Measurements from ENCODE around the gene RCL1. TPM values are rescaled to one million over a fixed set of nuclear protein-coding genes. Genes with fewer than 3 reads are reported as not detected.

Gene RCL1
- total RNA-seq, 1 experiment from 2014 or later: 52.2 TPM

GRCh38 chr9:4815381-4815956, 22.7 kb downstream of the RCL1 start:
- no peak for TF ChIP-seq EZH2phosphoT487 (IDR thresholded peaks at IDR 0.05; ENCODE audit: borderline replicate concordance, low read length)
- TF ChIP-seq CTCF (conservative IDR thresholded peaks at IDR 0.05; ENCODE audit: low read depth, low read length): no peak
- no peak for TF ChIP-seq EZH2 (IDR thresholded peaks at IDR 0.05; ENCODE audit: low read length, unreplicated experiment)
- H3K36me3 ChIP-seq (ENCODE audit: low read depth, low read length): no peaks in the 10 kb centered on the region
- no peaks in the 10 kb centered on the region for H3K27me3 ChIP-seq (ENCODE audit: low read length)
- CTCF ChIA-PET: interaction anchor here (0.7 kb wide), 1 partner anchor 43 kb away, joined by 5 read pairs; no protein-coding TSS in a partner anchor
- no peak overlapping the region for H3K9ac ChIP-seq (ENCODE audit: low read length)
- H3K4me3 ChIP-seq (ENCODE audit: low read length): no peak overlapping the region
- H2AFZ ChIP-seq (ENCODE audit: low read length): no peak overlapping the region
- DNase-seq (no peak), ATAC-seq (no peak)
- no peaks in the 10 kb centered on the region for H3F3A ChIP-seq (ENCODE audit: low read length, unreplicated experiment)
- POLR2A ChIA-PET (ENCODE audit: unreplicated experiment): no interaction called here
- H3K27ac ChIP-seq (ENCODE audit: low read length): no peak overlapping the region
- peaks cover 93% of the 10 kb centered on the region for H3K79me2 ChIP-seq (ENCODE audit: low read length)
- peaks cover 8% of the 10 kb centered on the region for H3K4me1 ChIP-seq (ENCODE audit: insufficient read depth, low read length)
- no peak overlapping the region for H3K4me2 ChIP-seq (ENCODE audit: low read length)
- H4K20me1 ChIP-seq (ENCODE audit: low read length): peaks cover 16% of the 10 kb centered on the region; the same call in 1 of the 2 replicates
- H3K9me3 ChIP-seq (ENCODE audit: low read length): no peaks in the 10 kb centered on the region
- no peaks in the 10 kb centered on the region for H3K9me2 ChIP-seq (replicated peaks; ENCODE audit: low read length)
- intact Hi-C loops (cut with micrococcal nuclease): no loop called here
- BruUV-seq (replicated peaks): no TSS peak

GRCh38 chr9:4820168-4820567, 27.4 kb downstream of the RCL1 start:
- H3K9me3 ChIP-seq (ENCODE audit: low read length): no peaks in the 10 kb centered on the region
- no peak overlapping the region for H3K9ac ChIP-seq (ENCODE audit: low read length)
- DNase-seq: no peak
- POLR2A ChIA-PET (ENCODE audit: unreplicated experiment): no interaction called here
- no peaks in the 10 kb centered on the region for H3K36me3 ChIP-seq (ENCODE audit: low read depth, low read length)
- H4K20me1 ChIP-seq (ENCODE audit: low read length): peaks cover 6% of the 10 kb centered on the region; the same call in 1 of the 2 replicates
- no peak overlapping the region for H3K27ac ChIP-seq (ENCODE audit: low read length)
- no TSS peak for BruUV-seq (replicated peaks)
- TF ChIP-seq EZH2phosphoT487 (IDR thresholded peaks at IDR 0.05; ENCODE audit: borderline replicate concordance, low read length) (no peak), EZH2 (IDR thresholded peaks at IDR 0.05; ENCODE audit: low read length, unreplicated experiment) (no peak), CTCF (conservative IDR thresholded peaks at IDR 0.05; ENCODE audit: low read depth, low read length) (no peak)
- H3K79me2 ChIP-seq (ENCODE audit: low read length): peaks cover 96% of the 10 kb centered on the region
- no peak for ATAC-seq
- intact Hi-C loops (cut with micrococcal nuclease): no loop called here
- H3K4me2 ChIP-seq (ENCODE audit: low read length): no peak overlapping the region
- no peaks in the 10 kb centered on the region for H3K27me3 ChIP-seq (ENCODE audit: low read length)
- H3K4me1 ChIP-seq (ENCODE audit: insufficient read depth, low read length): peaks cover 2% of the 10 kb centered on the region
- no peaks in the 10 kb centered on the region for H3K9me2 ChIP-seq (replicated peaks; ENCODE audit: low read length)
- no peaks in the 10 kb centered on the region for H3F3A ChIP-seq (ENCODE audit: low read length, unreplicated experiment)
- H3K4me3 ChIP-seq (ENCODE audit: low read length): no peak overlapping the region
- CTCF ChIA-PET: no interaction called here
- H2AFZ ChIP-seq (ENCODE audit: low read length): no peak overlapping the region

- DNase-seq (no peak), ATAC-seq (no peak)
- POLR2A ChIA-PET (ENCODE audit: unreplicated experiment): no interaction called here
- no peaks in the 10 kb centered on the region for H3K4me1 ChIP-seq (ENCODE audit: insufficient read depth, low read length)
- H2AFZ ChIP-seq (ENCODE audit: low read length): no peak overlapping the region
- H3K27ac ChIP-seq (ENCODE audit: low read length): no peak overlapping the region
- H3K9me2 ChIP-seq (replicated peaks; ENCODE audit: low read length): no peaks in the 10 kb centered on the region
- H3K4me3 ChIP-seq (ENCODE audit: low read length): no peak overlapping the region
- CTCF ChIA-PET: no interaction called here
- TF ChIP-seq EZH2phosphoT487 (IDR thresholded peaks at IDR 0.05; ENCODE audit: borderline replicate concordance, low read length): no peak
- TF ChIP-seq CTCF (conservative IDR thresholded peaks at IDR 0.05; ENCODE audit: low read depth, low read length): no peak
- TF ChIP-seq EZH2 (IDR thresholded peaks at IDR 0.05; ENCODE audit: low read length, unreplicated experiment): no peak
- H3K9ac ChIP-seq (ENCODE audit: low read length): no peak overlapping the region
- H3K9me3 ChIP-seq (ENCODE audit: low read length): no peaks in the 10 kb centered on the region
- no peak overlapping the region for H3K4me2 ChIP-seq (ENCODE audit: low read length)
- peaks cover 96% of the 10 kb centered on the region for H3K79me2 ChIP-seq (ENCODE audit: low read length)
- H4K20me1 ChIP-seq (ENCODE audit: low read length): no peaks in the 10 kb centered on the region; the same call in 1 of the 2 replicates
- intact Hi-C loops (cut with micrococcal nuclease): no loop called here
- BruUV-seq (replicated peaks): no TSS peak
- H3K27me3 ChIP-seq (ENCODE audit: low read length): no peaks in the 10 kb centered on the region
- no peaks in the 10 kb centered on the region for H3K36me3 ChIP-seq (ENCODE audit: low read depth, low read length)
- no peaks in the 10 kb centered on the region for H3F3A ChIP-seq (ENCODE audit: low read length, unreplicated experiment)
Measured at GRCh38 chr9:4821133-4821532, 28.4 kb downstream of the RCL1 start.

All from PC-3 (cell line).